Measurements from ENCODE around the gene ETFA.
A peak's percentile ranks its signal among the peaks of the same experiment; 100 is the strongest.

The ETFA gene

DNA sequence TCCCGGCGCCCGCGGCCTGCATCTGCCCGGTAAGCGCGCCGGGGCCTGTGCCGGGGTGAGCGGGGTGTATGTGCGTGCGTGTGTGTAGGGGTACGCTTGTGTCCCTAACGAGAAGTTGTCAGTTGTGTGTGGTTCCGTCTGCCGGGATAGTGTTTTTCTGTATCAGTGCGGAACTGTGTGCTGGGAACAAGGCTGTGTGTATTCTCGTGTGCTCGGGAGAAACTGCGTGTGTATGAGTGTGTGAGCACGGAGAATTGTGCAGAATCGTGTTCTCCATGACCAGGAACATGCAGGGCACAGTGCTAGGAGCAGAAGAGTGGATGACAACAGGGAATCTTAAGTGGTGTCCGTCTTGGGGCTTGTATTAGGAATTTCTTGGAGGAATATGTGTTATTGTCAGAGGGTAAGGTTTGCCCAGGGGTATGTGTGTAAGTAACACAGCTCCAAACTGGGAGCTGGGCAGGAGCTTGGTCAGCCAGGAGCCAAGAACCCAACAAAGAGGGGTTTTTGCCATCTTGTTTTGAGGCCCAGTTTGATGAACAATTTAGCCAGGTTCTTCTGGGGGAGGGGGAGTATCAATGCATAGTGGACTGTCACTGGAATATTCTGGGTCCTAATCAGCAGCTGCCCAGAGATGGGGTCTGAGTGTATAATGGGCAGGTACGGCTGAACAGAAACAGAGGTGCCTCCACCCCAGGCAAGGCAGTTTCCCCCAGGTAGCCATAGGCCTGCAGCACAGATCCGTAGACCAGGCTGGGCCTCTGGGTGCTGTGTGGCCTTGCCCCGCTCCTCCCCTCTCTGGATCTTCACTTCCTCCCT, 27.4 kb upstream of the ETFA start:
- Histone ChIP-seq H3K4me1 (ENCODE audit: control insufficient read depth, insufficient read depth, low read length) (peaks cover 2% of the 10 kb centered on the region), H3K36me3 (ENCODE audit: control insufficient read depth, insufficient read depth, low read length) (no peaks in the 10 kb centered on the region), H3K4me3 (ENCODE audit: low read depth, low read length) (peak overlapping the region; percentile 45), H3K9me3 (ENCODE audit: control insufficient read depth, insufficient read depth, low read length) (no peaks in the 10 kb centered on the region), H3K9ac (ENCODE audit: low read depth, low read length) (no peak overlapping the region), H3K27me3 (ENCODE audit: control insufficient read depth, insufficient read depth, low read length) (peaks cover 86% of the 10 kb centered on the region)

DNA sequence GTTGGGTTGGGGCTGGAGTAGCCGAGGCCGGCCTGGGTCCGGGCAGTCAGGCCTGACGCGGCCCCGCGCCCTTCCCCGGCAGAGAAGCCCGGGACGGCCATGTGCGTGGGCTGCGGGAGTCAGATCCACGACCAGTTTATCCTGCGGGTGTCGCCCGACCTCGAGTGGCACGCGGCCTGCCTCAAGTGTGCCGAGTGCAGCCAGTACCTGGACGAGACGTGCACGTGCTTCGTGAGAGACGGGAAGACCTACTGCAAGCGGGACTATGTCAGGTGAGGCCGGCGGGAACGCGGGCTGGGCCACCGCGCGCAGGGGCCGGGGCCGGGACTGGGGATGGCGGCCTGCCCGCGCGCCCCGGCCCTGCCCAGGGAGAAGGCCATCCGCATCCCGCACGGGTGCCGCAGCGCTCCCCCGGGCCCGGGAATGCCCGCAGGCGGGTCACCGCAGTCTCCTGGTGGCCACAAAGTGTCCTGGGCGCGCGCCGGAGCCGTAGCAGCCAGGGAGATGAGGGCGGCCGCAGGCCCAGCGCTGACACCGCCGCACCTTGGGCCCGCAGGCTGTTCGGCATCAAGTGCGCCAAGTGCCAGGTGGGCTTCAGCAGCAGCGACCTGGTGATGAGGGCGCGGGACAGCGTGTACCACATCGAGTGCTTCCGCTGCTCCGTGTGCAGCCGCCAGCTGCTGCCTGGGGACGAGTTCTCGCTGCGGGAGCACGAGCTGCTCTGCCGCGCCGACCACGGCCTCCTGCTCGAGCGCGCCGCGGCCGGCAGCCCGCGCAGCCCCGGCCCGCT, 26.6 kb upstream of the ETFA start:
- Histone ChIP-seq H3K4me1 (ENCODE audit: control insufficient read depth, insufficient read depth, low read length) (peaks cover 2% of the 10 kb centered on the region), H3K4me3 (ENCODE audit: low read depth, low read length) (peak overlapping the region; percentile 45), H3K9me3 (ENCODE audit: control insufficient read depth, insufficient read depth, low read length) (no peaks in the 10 kb centered on the region), H3K27me3 (ENCODE audit: control insufficient read depth, insufficient read depth, low read length) (peaks cover 83% of the 10 kb centered on the region), H3K9ac (ENCODE audit: low read depth, low read length) (no peak overlapping the region), H3K36me3 (ENCODE audit: control insufficient read depth, insufficient read depth, low read length) (no peaks in the 10 kb centered on the region)

DNA sequence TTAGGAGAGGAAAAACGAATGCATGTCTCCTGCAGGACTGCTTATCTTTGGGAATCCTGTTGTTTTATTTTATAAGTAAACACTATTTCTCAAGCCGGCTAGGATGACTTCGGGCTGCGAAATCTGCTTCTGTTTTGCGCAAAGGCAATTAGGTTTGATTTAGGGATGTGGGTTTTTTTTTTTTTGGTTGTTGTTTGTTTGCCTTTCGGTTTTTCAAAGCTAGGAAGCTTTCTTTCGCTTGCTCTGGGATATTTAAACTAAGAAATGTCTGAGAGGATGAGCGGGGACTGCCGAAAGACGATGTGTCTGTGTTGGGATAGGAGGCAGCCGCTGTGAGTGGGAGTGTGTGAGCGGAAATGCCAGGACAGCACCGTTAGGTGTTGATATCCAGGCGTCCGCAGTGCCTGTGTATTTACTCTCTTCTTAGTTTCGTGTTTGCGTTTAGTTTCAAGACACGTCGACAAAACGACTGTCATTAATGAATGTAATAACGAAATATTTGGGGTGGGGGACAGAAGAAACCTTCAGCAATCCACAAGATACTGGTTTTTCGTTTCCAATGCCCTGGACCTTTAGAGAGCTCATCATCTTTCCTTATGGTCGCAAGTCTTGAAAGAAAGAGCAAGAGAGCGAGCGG, 25.9 kb upstream of the ETFA start:
- Histone ChIP-seq H3K4me3 (ENCODE audit: low read depth, low read length) (peak overlapping the region; percentile 45), H3K9ac (ENCODE audit: low read depth, low read length) (no peak overlapping the region)

DNA sequence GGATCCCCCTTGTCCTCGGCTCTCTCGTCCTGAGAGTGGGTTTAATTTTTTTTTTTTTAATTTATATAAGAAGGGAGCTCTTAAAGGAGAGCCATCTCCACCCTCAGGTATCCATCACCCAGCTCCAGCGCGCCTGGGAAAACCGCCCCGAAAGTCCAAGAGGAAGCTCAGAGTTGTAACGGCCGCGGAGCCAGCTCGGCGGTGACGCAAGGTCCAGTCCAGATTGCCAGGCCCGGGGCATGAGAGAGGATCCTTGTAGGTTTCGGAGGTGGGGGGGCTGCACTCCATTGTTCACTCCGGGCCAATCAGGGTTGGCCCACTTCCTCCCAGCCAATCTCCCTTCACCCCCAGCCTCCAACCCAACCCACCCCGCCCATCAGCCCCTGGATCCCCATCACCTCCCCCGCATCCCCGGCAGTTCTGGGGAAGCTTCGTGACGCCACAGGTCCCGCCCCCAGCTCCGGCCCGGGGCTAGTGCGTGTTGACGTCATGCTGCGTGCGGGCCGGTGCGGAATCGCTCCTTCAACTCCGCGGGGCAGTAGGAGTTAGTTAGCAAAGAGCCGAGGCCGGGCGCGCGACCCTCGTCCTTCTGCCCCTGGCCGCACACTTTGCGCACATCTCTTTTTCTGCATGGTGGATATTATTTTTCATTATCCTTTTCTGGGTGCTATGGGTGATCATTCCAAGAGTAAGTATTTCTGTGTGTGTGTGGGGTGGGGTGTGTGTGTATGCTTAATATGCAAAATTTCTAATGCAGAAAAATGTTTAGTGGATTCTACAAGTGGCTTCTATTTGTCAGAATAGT, 25.2 kb upstream of the ETFA start, which contains the start of gene ISL2:
Gene ISL2 (plus strand): TSS at position 520 of the 805 bp plus-strand sequence. CDS start 111 bp downstream, at position 631.
- Histone ChIP-seq H3K9ac (ENCODE audit: low read depth, low read length) (peak within 1 kb of the TSS; percentile 41), H3K9me3 (ENCODE audit: control insufficient read depth, insufficient read depth, low read length) (no peaks in the 10 kb centered on the region), H3K27me3 (ENCODE audit: control insufficient read depth, insufficient read depth, low read length) (peaks cover 72% of the 10 kb centered on the region), H3K4me1 (ENCODE audit: control insufficient read depth, insufficient read depth, low read length) (peaks cover 2% of the 10 kb centered on the region), H3K4me3 (ENCODE audit: low read depth, low read length) (peak within 1 kb of the TSS; percentile 65), H3K36me3 (ENCODE audit: control insufficient read depth, insufficient read depth, low read length) (no peaks in the 10 kb centered on the region)

More for the DNA sequence above, 25.9 kb upstream of the ETFA start:
- Histone ChIP-seq H3K4me1 (ENCODE audit: control insufficient read depth, insufficient read depth, low read length) (peaks cover 2% of the 10 kb centered on the region), H3K9me3 (ENCODE audit: control insufficient read depth, insufficient read depth, low read length) (no peaks in the 10 kb centered on the region), H3K36me3 (ENCODE audit: control insufficient read depth, insufficient read depth, low read length) (no peaks in the 10 kb centered on the region), H3K27me3 (ENCODE audit: control insufficient read depth, insufficient read depth, low read length) (peaks cover 79% of the 10 kb centered on the region)

DNA sequence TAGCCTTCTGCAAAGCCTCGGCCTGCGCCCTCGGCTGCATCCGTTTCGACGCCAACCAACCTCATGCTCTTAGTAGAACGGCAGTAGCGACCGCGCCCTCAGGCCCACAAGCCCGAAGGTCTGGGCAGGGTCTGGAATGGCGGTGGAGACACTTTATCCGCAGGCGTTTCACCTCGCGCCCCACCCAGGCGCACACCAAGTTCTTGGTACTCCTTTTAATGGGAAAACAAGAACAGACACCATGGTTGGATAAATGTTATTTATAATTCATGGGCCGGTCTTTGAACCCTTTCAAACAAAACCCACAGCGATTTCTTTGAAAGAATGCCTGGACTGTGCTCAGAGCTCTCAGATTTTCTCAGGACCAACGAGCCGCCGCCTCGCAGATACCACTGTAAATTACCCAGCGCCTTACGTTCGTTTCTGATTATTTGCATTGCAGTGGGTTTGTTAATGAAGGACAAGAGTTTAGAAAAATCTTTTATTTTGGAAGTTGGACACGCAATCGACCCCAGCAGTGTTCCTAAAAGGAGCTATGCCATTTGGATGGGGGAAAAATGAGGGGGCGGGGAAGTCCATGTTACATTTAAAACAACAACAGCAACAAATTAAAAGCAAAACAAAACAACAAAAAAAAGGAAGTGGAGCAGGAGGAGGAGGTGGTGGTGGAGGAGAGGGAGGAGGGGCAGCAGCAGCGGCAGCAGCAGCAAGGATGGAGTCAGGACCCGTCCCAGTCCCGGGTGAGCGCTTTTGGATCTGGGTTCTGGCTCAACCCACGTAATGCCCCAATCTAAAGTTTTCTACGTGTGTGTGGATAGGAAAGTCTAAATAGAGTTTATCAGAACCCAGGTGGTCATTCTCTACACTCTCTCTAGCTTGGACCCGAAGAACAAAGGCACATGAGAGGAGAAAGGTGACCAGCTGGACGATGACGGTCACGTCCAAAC, 24.3 kb upstream of the ETFA start:
- H3K36me3 ChIP-seq (ENCODE audit: control insufficient read depth, insufficient read depth, low read length) = no peaks in the 10 kb centered on the region
- peaks cover 63% of the 10 kb centered on the region for H3K27me3 ChIP-seq (ENCODE audit: control insufficient read depth, insufficient read depth, low read length)

DNA sequence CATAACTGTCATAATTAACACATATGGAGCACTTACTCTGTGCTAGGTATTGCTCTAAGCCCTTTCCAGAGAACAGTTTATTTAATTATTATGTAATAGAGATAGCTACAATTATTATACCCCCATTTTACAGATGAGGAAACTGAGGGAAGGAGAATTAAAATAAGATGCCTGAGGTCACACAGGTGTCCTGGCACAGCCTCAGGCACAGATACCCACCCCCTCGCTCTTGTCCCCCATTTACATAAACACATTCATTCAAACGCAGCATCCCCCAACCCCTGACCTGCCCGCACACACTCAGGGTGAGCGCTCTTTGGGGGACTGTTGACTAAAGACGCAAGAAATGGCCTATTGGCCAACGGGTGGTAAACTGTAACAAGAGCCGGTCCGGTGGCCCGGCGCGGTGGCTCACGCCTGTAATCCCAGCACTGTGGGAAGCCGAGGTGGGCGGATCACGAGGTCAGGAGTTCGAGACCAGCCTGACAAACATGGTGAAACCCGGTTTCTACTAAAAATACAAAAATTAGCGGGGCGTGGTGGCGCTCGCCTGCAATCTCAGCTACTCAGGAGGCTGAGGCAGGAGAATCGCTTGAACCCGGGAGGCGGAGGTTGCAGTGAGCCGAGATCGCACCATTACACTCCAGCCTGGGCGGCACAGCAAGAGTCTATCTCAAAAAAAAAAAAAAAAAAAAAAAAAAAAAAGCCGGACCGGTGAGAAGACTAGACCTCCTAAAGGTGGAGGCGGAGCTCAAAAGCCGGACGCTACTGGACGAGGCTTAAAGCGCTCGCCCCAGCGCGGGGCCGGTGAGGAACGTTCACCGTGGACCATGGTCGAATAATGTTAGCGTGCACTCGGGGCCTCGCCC, 23.4 kb upstream of the ETFA start:
- Histone ChIP-seq H3K4me3 (ENCODE audit: low read depth, low read length) (peak overlapping the region; percentile 65), H3K9me3 (ENCODE audit: control insufficient read depth, insufficient read depth, low read length) (no peaks in the 10 kb centered on the region), H3K36me3 (ENCODE audit: control insufficient read depth, insufficient read depth, low read length) (no peaks in the 10 kb centered on the region), H3K27me3 (ENCODE audit: control insufficient read depth, insufficient read depth, low read length) (peaks cover 56% of the 10 kb centered on the region), H3K9ac (ENCODE audit: low read depth, low read length) (no peak overlapping the region), H3K4me1 (ENCODE audit: control insufficient read depth, insufficient read depth, low read length) (peaks cover 2% of the 10 kb centered on the region)

More for the DNA sequence above, 24.3 kb upstream of the ETFA start:
- Histone ChIP-seq H3K9me3 (ENCODE audit: control insufficient read depth, insufficient read depth, low read length) (no peaks in the 10 kb centered on the region), H3K9ac (ENCODE audit: low read depth, low read length) (peak overlapping the region; percentile 41), H3K4me3 (ENCODE audit: low read depth, low read length) (peak overlapping the region; percentile 65), H3K4me1 (ENCODE audit: control insufficient read depth, insufficient read depth, low read length) (peaks cover 2% of the 10 kb centered on the region)

DNA sequence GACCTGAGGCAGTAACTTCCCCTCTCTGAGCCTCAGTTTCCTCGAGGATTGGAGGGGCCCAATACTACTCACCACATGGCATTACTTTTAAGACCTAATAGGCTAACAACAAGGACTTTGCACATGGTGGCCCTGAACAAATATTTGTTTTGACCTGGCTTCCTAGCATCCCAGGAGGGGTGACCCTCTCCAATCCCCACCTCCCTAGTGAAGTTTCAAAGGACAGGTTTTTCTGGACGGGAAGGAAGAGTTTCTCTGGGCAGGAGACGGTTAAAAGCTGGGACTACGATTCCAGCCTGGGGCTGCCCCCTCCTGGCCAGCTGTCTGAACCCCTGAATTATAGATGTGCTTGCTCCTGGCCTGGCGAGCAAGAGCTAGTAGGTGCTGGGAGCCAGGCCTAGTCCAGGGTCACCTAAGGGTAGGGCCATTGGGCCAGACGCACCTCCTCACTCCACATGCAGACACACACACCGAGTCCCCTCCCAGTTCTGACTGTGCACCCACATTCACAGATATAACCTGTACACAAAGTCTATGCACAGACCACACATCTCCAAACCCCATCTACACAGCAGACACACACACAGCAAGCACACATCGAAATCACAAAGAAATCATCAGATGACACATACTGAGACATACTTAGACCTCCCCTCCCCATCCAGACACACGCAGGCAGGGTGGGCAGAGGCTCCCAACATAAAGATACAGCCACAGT, 22.6 kb upstream of the ETFA start:
- H3K4me1 ChIP-seq (ENCODE audit: control insufficient read depth, insufficient read depth, low read length) = peaks cover 2% of the 10 kb centered on the region
- H3K9ac ChIP-seq (ENCODE audit: low read depth, low read length) = no peak overlapping the region

DNA sequence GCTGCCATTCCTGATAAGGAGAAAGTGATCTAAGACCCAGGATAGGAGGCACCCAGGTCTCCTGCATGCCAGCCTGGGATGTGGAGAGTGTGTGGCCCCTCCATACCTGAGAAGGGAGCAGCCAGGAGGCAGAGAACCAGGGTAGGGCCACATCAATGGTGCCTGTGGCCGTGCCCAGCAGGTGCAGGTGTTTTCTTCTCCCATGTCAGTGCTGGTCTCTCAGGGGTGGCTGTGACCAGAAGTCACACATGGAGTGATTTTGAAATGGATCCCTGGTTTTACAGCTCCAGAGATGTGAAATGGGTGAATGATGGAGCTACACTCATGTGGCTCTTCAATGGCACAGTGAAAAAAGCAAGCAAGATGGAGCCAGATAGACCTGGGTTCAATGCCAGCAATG, 22.0 kb upstream of the ETFA start:
- H3K36me3 ChIP-seq (ENCODE audit: control insufficient read depth, insufficient read depth, low read length) = no peaks in the 10 kb centered on the region
- H3K27me3 ChIP-seq (ENCODE audit: control insufficient read depth, insufficient read depth, low read length) = peaks cover 43% of the 10 kb centered on the region
- H3K9me3 ChIP-seq (ENCODE audit: control insufficient read depth, insufficient read depth, low read length) = no peaks in the 10 kb centered on the region
- H3K9ac ChIP-seq (ENCODE audit: low read depth, low read length) = no peak overlapping the region
- peaks cover 2% of the 10 kb centered on the region for H3K4me1 ChIP-seq (ENCODE audit: control insufficient read depth, insufficient read depth, low read length)
- no peak overlapping the region for H3K4me3 ChIP-seq (ENCODE audit: low read depth, low read length)

More for the DNA sequence above, 22.6 kb upstream of the ETFA start:
- Histone ChIP-seq H3K36me3 (ENCODE audit: control insufficient read depth, insufficient read depth, low read length) (no peaks in the 10 kb centered on the region), H3K9me3 (ENCODE audit: control insufficient read depth, insufficient read depth, low read length) (no peaks in the 10 kb centered on the region), H3K4me3 (ENCODE audit: low read depth, low read length) (no peak overlapping the region), H3K27me3 (ENCODE audit: control insufficient read depth, insufficient read depth, low read length) (peaks cover 49% of the 10 kb centered on the region)

DNA sequence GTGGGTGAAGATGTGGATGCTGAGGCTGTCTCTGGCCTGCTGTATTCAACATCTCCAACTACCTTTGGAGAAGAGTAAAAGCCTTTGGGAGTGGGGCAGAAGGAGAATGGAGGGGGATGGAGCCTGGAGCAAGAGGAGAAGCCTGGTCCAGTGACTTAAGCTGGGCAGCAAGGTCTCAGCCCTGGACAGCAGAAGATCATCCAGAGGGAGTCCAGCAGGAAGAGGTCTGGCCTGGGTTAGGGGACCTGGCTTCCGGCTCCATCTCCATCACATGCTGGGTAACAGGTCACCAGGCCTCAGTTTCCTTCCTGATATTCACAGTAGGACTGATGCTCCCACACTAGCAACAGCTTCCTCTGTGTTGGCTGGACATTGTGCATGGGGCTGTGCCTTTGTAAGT, 21.5 kb upstream of the ETFA start:
- H3K27me3 ChIP-seq (ENCODE audit: control insufficient read depth, insufficient read depth, low read length) = peaks cover 38% of the 10 kb centered on the region
- H3K9ac ChIP-seq (ENCODE audit: low read depth, low read length) = no peak overlapping the region
- H3K36me3 ChIP-seq (ENCODE audit: control insufficient read depth, insufficient read depth, low read length) = no peaks in the 10 kb centered on the region
- H3K4me3 ChIP-seq (ENCODE audit: low read depth, low read length) = no peak overlapping the region
- no peaks in the 10 kb centered on the region for H3K9me3 ChIP-seq (ENCODE audit: control insufficient read depth, insufficient read depth, low read length)
- H3K4me1 ChIP-seq (ENCODE audit: control insufficient read depth, insufficient read depth, low read length) = peaks cover 2% of the 10 kb centered on the region
